GM10248 (cell line): ENCODE results near the gene HTR3A.

Experiments
- CTCF ChIA-PET: fragments of 300-600 bp; sonication (Branson Sonifier 250); formaldehyde crosslinking; extraction: SDS; loops from one replicate; lab custom pipeline; 2021; ENCODE audit warnings: antibody characterized with exemption; lab: Yijun Ruan, JAX
- POLR2A ChIA-PET: fragments of 350-650 bp; sonication (Branson Sonifier 250); formaldehyde crosslinking; extraction: SDS; loops from one replicate; lab custom pipeline; 2020; ENCODE audit warnings: antibody characterized with exemption; lab: Yijun Ruan, JAX
- DNase-seq: peaks from one replicate; pipeline ENCODE4 v3.0.0; 2012; ENCODE audit errors: extremely low spot score
- CTCF ChIP-seq: IDR thresholded peaks from 2 replicates; pipeline ENCODE4 v1.5.1; 2012; ENCODE audit warnings: mild to moderate bottlenecking, low read depth; ENCODE audit errors: extremely low read depth, missing control alignments, control extremely low read depth

HTR3A gene

GRCh38 chr11:113977071-113977490 lies 2.2 kb downstream of the HTR3A start:
- TF ChIP-seq CTCF, result no peak
- POLR2A ChIA-PET, result no interaction called here
- DNase-seq, result no peak
- CTCF ChIA-PET, result interaction anchor here (1.0 to 1.5 kb wide), 2 partner anchors 18 to 27 kb away, joined by 3 to 4 read pairs; no protein-coding TSS in a partner anchor

GRCh38 chr11:113977701-113978100 lies 2.8 kb downstream of the HTR3A start:
- TF ChIP-seq CTCF, result no peak
- DNase-seq, result no peak
- ChIA-PET POLR2A (no interaction called here), CTCF (interaction anchor here (1.0 kb wide), 1 partner anchor 27 kb away, joined by 3 read pairs; no protein-coding TSS in a partner anchor)

GRCh38 chr11:113979431-113979830 lies 4.5 kb downstream of the HTR3A start:
- POLR2A ChIA-PET, result no interaction called here
- CTCF ChIA-PET, result interaction anchor here (0.9 kb wide), 1 partner anchor 36 kb away, joined by 3 read pairs; no protein-coding TSS in a partner anchor
- TF ChIP-seq CTCF, result no peak
- DNase-seq, result no peak

DNA sequence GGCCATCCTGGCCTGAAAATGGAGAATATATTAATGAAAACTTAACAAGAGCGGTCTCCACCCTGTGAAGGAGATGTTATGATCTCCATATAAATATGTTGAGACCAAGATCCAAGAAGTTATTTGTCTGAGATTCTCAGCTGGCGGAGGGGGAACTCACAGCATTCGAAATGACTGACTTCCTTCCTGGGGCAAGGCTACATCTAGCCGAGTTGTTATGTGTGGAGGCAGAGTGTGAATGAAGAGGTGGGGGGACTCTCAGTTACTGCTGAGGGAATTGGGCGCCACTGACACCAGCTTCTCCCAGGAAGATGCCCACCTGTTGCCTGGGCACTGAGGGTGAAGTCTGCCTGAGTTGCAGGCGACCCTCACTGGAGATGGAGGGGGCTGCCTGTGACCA lies 5.9 kb downstream of the HTR3A start:
- TF ChIP-seq CTCF, result no peak
- no peak for DNase-seq
- ChIA-PET CTCF (no interaction called here), POLR2A (no interaction called here)

- no peak for DNase-seq
- POLR2A ChIA-PET, result no interaction called here
- no peak for TF ChIP-seq CTCF
- CTCF ChIA-PET, result interaction anchor here (1.1 kb wide), 1 partner anchor 295 kb away, joined by 3 read pairs; no protein-coding TSS in a partner anchor
Measured at GRCh38 chr11:113982306-113982705, 7.4 kb downstream of the HTR3A start.

GRCh38 chr11:113984781-113985180 lies 9.9 kb downstream of the HTR3A start:
- no peak for DNase-seq
- no peak for TF ChIP-seq CTCF
- CTCF ChIA-PET, result no interaction called here
- POLR2A ChIA-PET, result no interaction called here
